ENCODE results near the gene OSMR. TPM values are rescaled to one million over a fixed set of nuclear protein-coding genes. Genes with fewer than 3 reads are reported as not detected.

OSMR gene
- total and polyA plus RNA-seq, 2 donors from 2014 or later, result 12.9 to 118 TPM

GRCh38 chr5:38889424-38889823, 43.6 kb downstream of the OSMR start:
- Histone ChIP-seq H3K4me3 (ENCODE audit: low read length in 3 of 3) (no peak overlapping the region), H3K27me3 (ENCODE audit: control insufficient read depth, insufficient read depth, low read length) (no peaks in the 10 kb centered on the region), H3K9me3 (ENCODE audit: control insufficient read depth in 2 of 3, insufficient read depth in 1 of 3, low read length in 3 of 3) (no peaks in the 10 kb centered on the region), H3K36me3 (ENCODE audit: control insufficient read depth in 2 of 3, insufficient read depth in 3 of 3, low read length in 3 of 3) (peaks cover 0 to 17% (median 0%) of the 10 kb centered on the region in 3 donors), H3K27ac (ENCODE audit: low read depth in 2 of 2, low read length in 2 of 2) (no peak overlapping the region), H3K9ac (ENCODE audit: low read length in 3 of 3) (no peak overlapping the region), H3K4me1 (ENCODE audit: control insufficient read depth in 2 of 3, insufficient read depth in 2 of 3, low read depth in 1 of 3, low read length in 3 of 3) (no peaks in the 10 kb centered on the region)
- DNase-seq, result no peak
- intact Hi-C loops (cut with DNase I), result no loop called here
- TF ChIP-seq, protein P1, sequence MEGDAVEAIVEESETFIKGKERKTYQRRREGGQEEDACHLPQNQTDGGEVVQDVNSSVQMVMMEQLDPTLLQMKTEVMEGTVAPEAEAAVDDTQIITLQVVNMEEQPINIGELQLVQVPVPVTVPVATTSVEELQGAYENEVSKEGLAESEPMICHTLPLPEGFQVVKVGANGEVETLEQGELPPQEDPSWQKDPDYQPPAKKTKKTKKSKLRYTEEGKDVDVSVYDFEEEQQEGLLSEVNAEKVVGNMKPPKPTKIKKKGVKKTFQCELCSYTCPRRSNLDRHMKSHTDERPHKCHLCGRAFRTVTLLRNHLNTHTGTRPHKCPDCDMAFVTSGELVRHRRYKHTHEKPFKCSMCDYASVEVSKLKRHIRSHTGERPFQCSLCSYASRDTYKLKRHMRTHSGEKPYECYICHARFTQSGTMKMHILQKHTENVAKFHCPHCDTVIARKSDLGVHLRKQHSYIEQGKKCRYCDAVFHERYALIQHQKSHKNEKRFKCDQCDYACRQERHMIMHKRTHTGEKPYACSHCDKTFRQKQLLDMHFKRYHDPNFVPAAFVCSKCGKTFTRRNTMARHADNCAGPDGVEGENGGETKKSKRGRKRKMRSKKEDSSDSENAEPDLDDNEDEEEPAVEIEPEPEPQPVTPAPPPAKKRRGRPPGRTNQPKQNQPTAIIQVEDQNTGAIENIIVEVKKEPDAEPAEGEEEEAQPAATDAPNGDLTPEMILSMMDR (IDR thresholded peaks at IDR 0.05; ENCODE audit: borderline replicate concordance, extremely low read depth, insufficient read depth), result no peak
- FAIRE-seq, result peak; percentile 13

GRCh38 chr5:38891563-38891962, 45.8 kb downstream of the OSMR start:
- Histone ChIP-seq H3K27me3 (ENCODE audit: control insufficient read depth, insufficient read depth, low read length) (no peaks in the 10 kb centered on the region), H3K36me3 (ENCODE audit: control insufficient read depth in 2 of 3, insufficient read depth in 3 of 3, low read length in 3 of 3) (peaks cover 0 to 2% (median 0%) of the 10 kb centered on the region in 3 donors), H3K4me3 (ENCODE audit: low read length in 3 of 3) (no peak overlapping the region), H3K27ac (ENCODE audit: low read depth in 2 of 2, low read length in 2 of 2) (no peak overlapping the region), H3K9me3 (ENCODE audit: control insufficient read depth in 2 of 3, insufficient read depth in 1 of 3, low read length in 3 of 3) (peaks cover 0 to 10% (median 0%) of the 10 kb centered on the region in 3 donors), H3K4me1 (ENCODE audit: control insufficient read depth in 2 of 3, insufficient read depth in 2 of 3, low read depth in 1 of 3, low read length in 3 of 3) (no peaks in the 10 kb centered on the region), H3K9ac (ENCODE audit: low read length in 3 of 3) (no peak overlapping the region)
- FAIRE-seq (no peak), DNase-seq (peak in 1 of 5 donors; percentile 58)
- TF ChIP-seq, protein P1 (IDR thresholded peaks at IDR 0.05; ENCODE audit: borderline replicate concordance, extremely low read depth, insufficient read depth), result no peak
- intact Hi-C loops (cut with DNase I), result no loop called here

GRCh38 chr5:38892363-38892762, 46.6 kb downstream of the OSMR start:
- H3K4me1 ChIP-seq (ENCODE audit: control insufficient read depth in 2 of 3, insufficient read depth in 2 of 3, low read depth in 1 of 3, low read length in 3 of 3), result no peaks in the 10 kb centered on the region
- intact Hi-C loops (cut with DNase I), result no loop called here
- H3K27ac ChIP-seq (ENCODE audit: low read depth in 2 of 2, low read length in 2 of 2), result no peak overlapping the region
- no peak for DNase-seq
- FAIRE-seq, result no peak
- TF ChIP-seq, protein P1 (IDR thresholded peaks at IDR 0.05; ENCODE audit: borderline replicate concordance, extremely low read depth, insufficient read depth), result no peak
- no peak overlapping the region for H3K4me3 ChIP-seq (ENCODE audit: low read length in 3 of 3)
- H3K9me3 ChIP-seq (ENCODE audit: control insufficient read depth in 2 of 3, insufficient read depth in 1 of 3, low read length in 3 of 3), result peaks cover 0 to 12% (median 0%) of the 10 kb centered on the region in 3 donors
- peaks cover 0 to 2% (median 0%) of the 10 kb centered on the region in 3 donors for H3K36me3 ChIP-seq (ENCODE audit: control insufficient read depth in 2 of 3, insufficient read depth in 3 of 3, low read length in 3 of 3)
- no peaks in the 10 kb centered on the region for H3K27me3 ChIP-seq (ENCODE audit: control insufficient read depth, insufficient read depth, low read length)
- H3K9ac ChIP-seq (ENCODE audit: low read length in 3 of 3), result no peak overlapping the region

DNA sequence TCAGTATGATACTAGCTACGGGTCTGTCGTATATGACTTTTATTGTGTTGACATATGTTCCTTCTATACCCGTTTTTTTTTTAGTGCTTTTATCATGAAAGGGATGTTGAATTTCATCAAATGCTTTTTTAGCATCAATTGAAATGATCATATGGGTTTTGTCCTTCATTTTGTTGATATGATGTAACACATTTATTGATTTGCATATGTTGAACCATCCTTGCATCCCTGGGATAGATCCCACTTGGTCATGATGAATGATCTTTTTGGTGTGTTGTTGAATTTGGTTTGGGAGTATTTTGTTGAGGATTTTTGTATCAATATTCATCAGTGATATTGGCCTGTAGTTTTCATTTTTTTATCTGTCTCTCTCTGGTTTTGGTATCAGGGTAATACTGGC, 50.9 kb downstream of the OSMR start:
- Histone ChIP-seq H3K36me3 (ENCODE audit: control insufficient read depth in 2 of 3, insufficient read depth in 3 of 3, low read length in 3 of 3) (peaks cover 0 to 2% (median 0%) of the 10 kb centered on the region in 3 donors), H3K27ac (ENCODE audit: low read depth in 2 of 2, low read length in 2 of 2) (no peak overlapping the region), H3K9me3 (ENCODE audit: control insufficient read depth in 2 of 3, insufficient read depth in 1 of 3, low read length in 3 of 3) (peaks cover 0 to 12% (median 0%) of the 10 kb centered on the region in 3 donors), H3K27me3 (ENCODE audit: control insufficient read depth, insufficient read depth, low read length) (no peaks in the 10 kb centered on the region), H3K4me1 (ENCODE audit: control insufficient read depth in 2 of 3, insufficient read depth in 2 of 3, low read depth in 1 of 3, low read length in 3 of 3) (no peaks in the 10 kb centered on the region), H3K4me3 (ENCODE audit: low read length in 3 of 3) (no peak overlapping the region), H3K9ac (ENCODE audit: low read length in 3 of 3) (no peak overlapping the region)
- FAIRE-seq (no peak), DNase-seq (no peak)
- intact Hi-C loops (cut with DNase I), result no loop called here
- TF ChIP-seq, protein P1 (IDR thresholded peaks at IDR 0.05; ENCODE audit: borderline replicate concordance, extremely low read depth, insufficient read depth), result no peak
